GM12878 (cell line): ENCODE results near the gene ZP2. TPM values are rescaled to one million over a fixed set of nuclear protein-coding genes. Genes with fewer than 3 reads are reported as not detected.

ENCODE experiments used
- ASH2L ChIP-seq: fragments of 300-600, 200-600 bp; sonication (generic); IDR thresholded peaks from 2 replicates; pipeline ENCODE4 v1.6.1; 2017; ENCODE audit warnings: low read depth, mild to moderate bottlenecking, borderline replicate concordance
- BHLHE40 ChIP-seq, 2 experiments: fragments of 450-650 bp in 1 of 2; IDR thresholded peaks; 2 replicates each; pipeline ENCODE4 v1.6.1; 2011 to 2017; ENCODE audit warnings: low read depth in 2 of 2, borderline replicate concordance in 1 of 2, improper control_type of control experiment in 1 of 2, low read length in 1 of 2, mild to moderate bottlenecking in 1 of 2
- BMI1 ChIP-seq: fragments of 450-650 bp; IDR thresholded peaks from 2 replicates; pipeline ENCODE4 v1.6.1; 2016; ENCODE audit warnings: mild to moderate bottlenecking, moderate library complexity, borderline replicate concordance
- CBX5 ChIP-seq: sonication (generic); IDR thresholded peaks from 2 replicates; pipeline ENCODE4 v1.6.1; 2016; ENCODE audit warnings: low read depth, moderate library complexity, mild to moderate bottlenecking, inconsistent platforms
- CREM ChIP-seq: IDR thresholded peaks from 2 replicates; pipeline ENCODE4 v1.6.1; 2014; ENCODE audit warnings: antibody characterized with exemption, low read depth
- EP300 ChIP-seq, 2 experiments: fragments of 150-350 bp in 1 of 2; IDR thresholded peaks; 2 replicates each; pipeline ENCODE4 v1.6.1; 2011 to 2012; ENCODE audit warnings: low read depth in 2 of 2, low read length in 2 of 2, borderline replicate concordance in 1 of 2, improper control_type of control experiment in 1 of 2, inconsistent platforms in 1 of 2; ENCODE audit not compliant: control insufficient read depth in 1 of 2
- FOS ChIP-seq: IDR thresholded peaks from 3 replicates; pipeline ENCODE4 v1.6.1; 2011; ENCODE audit warnings: borderline replicate concordance; ENCODE audit not compliant: insufficient read length; ENCODE audit errors: extremely low read depth
- JUND ChIP-seq: IDR thresholded peaks from 2 replicates; pipeline ENCODE4 v1.6.1; 2012; ENCODE audit warnings: low read depth, mild to moderate bottlenecking, low read length, improper control_type of control experiment, moderate library complexity
- MTA2 ChIP-seq: fragments of 450-650 bp; IDR thresholded peaks from 2 replicates; pipeline ENCODE4 v1.6.1; 2016; ENCODE audit warnings: low read depth, mild to moderate bottlenecking, moderate library complexity
- NFIC ChIP-seq: IDR thresholded peaks from 2 replicates; pipeline ENCODE4 v1.6.1; 2012; ENCODE audit warnings: low read depth, mild to moderate bottlenecking, inconsistent platforms, low read length, moderate library complexity
- NFXL1 ChIP-seq: fragments of 450-650 bp; IDR thresholded peaks from 2 replicates; pipeline ENCODE4 v1.6.1; 2017; ENCODE audit warnings: antibody characterized with exemption, mild to moderate bottlenecking, borderline replicate concordance
- NR2C2 ChIP-seq: IDR thresholded peaks from 2 replicates; pipeline ENCODE4 v1.6.1; 2011; ENCODE audit warnings: borderline replicate concordance, low read depth; ENCODE audit not compliant: control insufficient read depth, insufficient read length
- POLR2AphosphoS5 ChIP-seq: IDR thresholded peaks from 2 replicates; pipeline ENCODE4 v1.6.1; 2011; ENCODE audit warnings: mild to moderate bottlenecking, low read length, inconsistent platforms
- POU2F2 ChIP-seq: IDR thresholded peaks from 3 replicates; pipeline ENCODE4 v1.6.1; 2011; ENCODE audit warnings: low read depth, mild to moderate bottlenecking, low read length, borderline replicate concordance
- RBBP5 ChIP-seq: fragments of 200-600 bp; sonication (generic); conservative IDR thresholded peaks from 2 replicates; pipeline ENCODE4 v1.6.1; 2016
- ZBED1 ChIP-seq: IDR thresholded peaks from 2 replicates; pipeline ENCODE4 v1.6.1; 2016; ENCODE audit warnings: borderline replicate concordance
- polyA plus RNA-seq, 11 experiments: library from polyadenylated mRNA; depleted of rRNA in 4 of 11; unstranded in 6 of 11; stranded (reverse) in 5 of 11; fragments of >200 nt; fragmentation: Nextera tagmentation in 4 of 11; fragmentation: Illumina TruSeq in 1 of 11; extraction: Ambion mirVana in 4 of 11; extraction: Trizol in 1 of 11; gene quantifications; 1 replicate in 1 of 11; 2 replicates in 10 of 11; pipeline versions ENCODE4 v1.2.1 to v1.2.3, GENCODE V29; 2011 to 2016; ENCODE audit warnings: inconsistent platforms in 2 of 11, missing spikeins in 2 of 11, low read depth in 1 of 11
- total RNA-seq, 4 experiments: library from RNA; depleted of rRNA in 3 of 4; stranded (reverse); fragments of >200 nt in 3 of 4; fragmentation: Illumina TruSeq in 1 of 4; extraction: Trizol in 1 of 4; gene quantifications; 2 replicates each; pipeline versions ENCODE4 v1.2.1 to v1.2.3, GENCODE V29; 2013 to 2021
- TF ChIP-seq, protein P1 (sequence below): fragments of 450-650 bp; IDR thresholded peaks from 2 replicates; pipeline ENCODE4 v1.6.1; 2016; ENCODE audit warnings: mild to moderate bottlenecking, moderate library complexity, borderline replicate concordance
- TF ChIP-seq, protein P2 (sequence below): fragments of 150-350 bp; IDR thresholded peaks from 2 replicates; pipeline ENCODE4 v1.6.1; 2016; ENCODE audit warnings: low read depth, low read length
- TF ChIP-seq, protein P3 (sequence below): IDR thresholded peaks from 2 replicates; pipeline ENCODE4 v1.6.1; 2011; ENCODE audit warnings: mild to moderate bottlenecking, low read depth, low read length, moderate library complexity; ENCODE audit not compliant: insufficient replicate concordance
- TF ChIP-seq, protein P4 (sequence below): fragments of 450-650 bp; IDR thresholded peaks from 2 replicates; pipeline ENCODE4 v1.6.1; 2016; ENCODE audit warnings: mild to moderate bottlenecking

The ZP2 gene
- total and polyA plus RNA-seq, 10 of the 15 experiments (the other 5 are each of a cell fraction or from before 2014, with no cell fraction given) = 0.11 to 0.33 (median 0.16) TPM; not detected in 1

DNA sequence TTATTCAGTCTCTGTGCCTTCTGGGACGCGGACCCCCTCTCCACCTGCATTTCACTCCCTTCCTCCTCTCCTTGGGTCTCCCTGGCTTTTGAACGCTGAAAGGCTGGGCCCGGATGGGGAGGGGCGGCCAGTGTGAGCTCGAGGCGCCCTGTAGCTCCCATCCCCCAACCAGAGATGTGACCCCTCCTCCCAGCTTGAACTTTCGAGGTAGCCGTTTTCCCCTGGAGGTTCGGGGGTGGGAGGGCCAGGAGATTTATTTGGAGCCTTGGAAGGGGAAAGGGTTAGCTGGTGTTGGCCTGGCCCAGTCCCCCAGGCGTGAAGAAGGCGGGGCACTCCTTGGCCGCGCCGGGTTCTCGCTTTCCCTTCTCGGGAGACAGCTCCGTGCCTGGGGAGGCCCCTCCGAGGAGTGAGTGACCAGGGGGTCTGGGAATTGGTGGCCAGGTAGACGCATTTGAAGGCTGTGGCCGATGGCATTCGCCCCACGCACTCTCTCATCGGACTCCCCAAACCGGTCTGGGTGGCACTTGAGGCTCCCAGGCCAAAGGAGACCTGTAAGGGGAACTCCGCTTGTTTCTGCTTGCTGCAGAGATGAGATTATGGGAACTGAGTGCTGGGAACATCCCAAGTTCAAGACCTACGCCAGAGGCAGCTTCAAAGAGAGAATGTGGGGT lies 52.0 kb downstream of the ZP2 start (continued):
- TF ChIP-seq, protein P1, sequence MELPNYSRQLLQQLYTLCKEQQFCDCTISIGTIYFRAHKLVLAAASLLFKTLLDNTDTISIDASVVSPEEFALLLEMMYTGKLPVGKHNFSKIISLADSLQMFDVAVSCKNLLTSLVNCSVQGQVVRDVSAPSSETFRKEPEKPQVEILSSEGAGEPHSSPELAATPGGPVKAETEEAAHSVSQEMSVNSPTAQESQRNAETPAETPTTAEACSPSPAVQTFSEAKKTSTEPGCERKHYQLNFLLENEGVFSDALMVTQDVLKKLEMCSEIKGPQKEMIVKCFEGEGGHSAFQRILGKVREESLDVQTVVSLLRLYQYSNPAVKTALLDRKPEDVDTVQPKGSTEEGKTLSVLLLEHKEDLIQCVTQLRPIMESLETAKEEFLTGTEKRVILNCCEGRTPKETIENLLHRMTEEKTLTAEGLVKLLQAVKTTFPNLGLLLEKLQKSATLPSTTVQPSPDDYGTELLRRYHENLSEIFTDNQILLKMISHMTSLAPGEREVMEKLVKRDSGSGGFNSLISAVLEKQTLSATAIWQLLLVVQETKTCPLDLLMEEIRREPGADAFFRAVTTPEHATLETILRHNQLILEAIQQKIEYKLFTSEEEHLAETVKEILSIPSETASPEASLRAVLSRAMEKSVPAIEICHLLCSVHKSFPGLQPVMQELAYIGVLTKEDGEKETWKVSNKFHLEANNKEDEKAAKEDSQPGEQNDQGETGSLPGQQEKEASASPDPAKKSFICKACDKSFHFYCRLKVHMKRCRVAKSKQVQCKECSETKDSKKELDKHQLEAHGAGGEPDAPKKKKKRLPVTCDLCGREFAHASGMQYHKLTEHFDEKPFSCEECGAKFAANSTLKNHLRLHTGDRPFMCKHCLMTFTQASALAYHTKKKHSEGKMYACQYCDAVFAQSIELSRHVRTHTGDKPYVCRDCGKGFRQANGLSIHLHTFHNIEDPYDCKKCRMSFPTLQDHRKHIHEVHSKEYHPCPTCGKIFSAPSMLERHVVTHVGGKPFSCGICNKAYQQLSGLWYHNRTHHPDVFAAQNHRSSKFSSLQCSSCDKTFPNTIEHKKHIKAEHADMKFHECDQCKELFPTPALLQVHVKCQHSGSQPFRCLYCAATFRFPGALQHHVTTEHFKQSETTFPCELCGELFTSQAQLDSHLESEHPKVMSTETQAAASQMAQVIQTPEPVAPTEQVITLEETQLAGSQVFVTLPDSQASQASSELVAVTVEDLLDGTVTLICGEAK = no peak
- TF ChIP-seq BHLHE40 (IDR thresholded peaks at IDR 0.05; ENCODE audit: borderline replicate concordance in 1 of 2, low read depth in 2 of 2, low read length in 1 of 2) (peak in 1 of 2 experiments; percentile 22; a peak in 1 of 4 replicates), FOS (no peak), NR2C2 (no peak), ZBED1 (no peak), JUND (no peak), NFIC (no peak), ASH2L (no peak), NFXL1 (no peak), BMI1 (no peak), MTA2 (0 out of 2 replicates have a peak, but pooled peaks have one; percentile 19), CREM (no peak), CBX5 (no peak), POU2F2 (no peak), POLR2AphosphoS5 (no peak), RBBP5 (no peak), EP300 (IDR thresholded peaks at IDR 0.05; ENCODE audit: borderline replicate concordance in 1 of 2, control insufficient read depth in 1 of 2, low read depth in 2 of 2, low read length in 2 of 2) (no peak)
- TF ChIP-seq, protein P2, sequence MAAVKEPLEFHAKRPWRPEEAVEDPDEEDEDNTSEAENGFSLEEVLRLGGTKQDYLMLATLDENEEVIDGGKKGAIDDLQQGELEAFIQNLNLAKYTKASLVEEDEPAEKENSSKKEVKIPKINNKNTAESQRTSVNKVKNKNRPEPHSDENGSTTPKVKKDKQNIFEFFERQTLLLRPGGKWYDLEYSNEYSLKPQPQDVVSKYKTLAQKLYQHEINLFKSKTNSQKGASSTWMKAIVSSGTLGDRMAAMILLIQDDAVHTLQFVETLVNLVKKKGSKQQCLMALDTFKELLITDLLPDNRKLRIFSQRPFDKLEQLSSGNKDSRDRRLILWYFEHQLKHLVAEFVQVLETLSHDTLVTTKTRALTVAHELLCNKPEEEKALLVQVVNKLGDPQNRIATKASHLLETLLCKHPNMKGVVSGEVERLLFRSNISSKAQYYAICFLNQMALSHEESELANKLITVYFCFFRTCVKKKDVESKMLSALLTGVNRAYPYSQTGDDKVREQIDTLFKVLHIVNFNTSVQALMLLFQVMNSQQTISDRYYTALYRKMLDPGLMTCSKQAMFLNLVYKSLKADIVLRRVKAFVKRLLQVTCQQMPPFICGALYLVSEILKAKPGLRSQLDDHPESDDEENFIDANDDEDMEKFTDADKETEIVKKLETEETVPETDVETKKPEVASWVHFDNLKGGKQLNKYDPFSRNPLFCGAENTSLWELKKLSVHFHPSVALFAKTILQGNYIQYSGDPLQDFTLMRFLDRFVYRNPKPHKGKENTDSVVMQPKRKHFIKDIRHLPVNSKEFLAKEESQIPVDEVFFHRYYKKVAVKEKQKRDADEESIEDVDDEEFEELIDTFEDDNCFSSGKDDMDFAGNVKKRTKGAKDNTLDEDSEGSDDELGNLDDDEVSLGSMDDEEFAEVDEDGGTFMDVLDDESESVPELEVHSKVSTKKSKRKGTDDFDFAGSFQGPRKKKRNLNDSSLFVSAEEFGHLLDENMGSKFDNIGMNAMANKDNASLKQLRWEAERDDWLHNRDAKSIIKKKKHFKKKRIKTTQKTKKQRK = no peak
- TF ChIP-seq, protein P3, sequence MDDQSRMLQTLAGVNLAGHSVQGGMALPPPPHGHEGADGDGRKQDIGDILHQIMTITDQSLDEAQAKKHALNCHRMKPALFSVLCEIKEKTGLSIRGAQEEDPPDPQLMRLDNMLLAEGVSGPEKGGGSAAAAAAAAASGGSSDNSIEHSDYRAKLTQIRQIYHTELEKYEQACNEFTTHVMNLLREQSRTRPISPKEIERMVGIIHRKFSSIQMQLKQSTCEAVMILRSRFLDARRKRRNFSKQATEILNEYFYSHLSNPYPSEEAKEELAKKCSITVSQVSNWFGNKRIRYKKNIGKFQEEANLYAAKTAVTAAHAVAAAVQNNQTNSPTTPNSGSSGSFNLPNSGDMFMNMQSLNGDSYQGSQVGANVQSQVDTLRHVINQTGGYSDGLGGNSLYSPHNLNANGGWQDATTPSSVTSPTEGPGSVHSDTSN = no peak
- TF ChIP-seq, protein P4, sequence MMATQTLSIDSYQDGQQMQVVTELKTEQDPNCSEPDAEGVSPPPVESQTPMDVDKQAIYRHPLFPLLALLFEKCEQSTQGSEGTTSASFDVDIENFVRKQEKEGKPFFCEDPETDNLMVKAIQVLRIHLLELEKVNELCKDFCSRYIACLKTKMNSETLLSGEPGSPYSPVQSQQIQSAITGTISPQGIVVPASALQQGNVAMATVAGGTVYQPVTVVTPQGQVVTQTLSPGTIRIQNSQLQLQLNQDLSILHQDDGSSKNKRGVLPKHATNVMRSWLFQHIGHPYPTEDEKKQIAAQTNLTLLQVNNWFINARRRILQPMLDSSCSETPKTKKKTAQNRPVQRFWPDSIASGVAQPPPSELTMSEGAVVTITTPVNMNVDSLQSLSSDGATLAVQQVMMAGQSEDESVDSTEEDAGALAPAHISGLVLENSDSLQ = no peak
